Bronchial epithelial cell (primary cell): ENCODE results near the gene CMTM3. TPM values are rescaled to one million over a fixed set of nuclear protein-coding genes. Genes with fewer than 3 reads are reported as not detected.
"Not testable (repeated sequence)": the region's sequence is repeated elsewhere in the genome, so short reads cannot be mapped to it uniquely, and the experiment has no call there.

Source experiments
- DNase-seq: peaks from one replicate; pipeline ENCODE4 v3.0.0-alpha.2; 2010; ENCODE audit warnings: low read depth
- FAIRE-seq: peaks from 2 replicates; lab custom pipeline; 2011; peaks lifted over from hg19 to GRCh38; lab: Jason Lieb, UNC
- H3K27me3 ChIP-seq: 2 replicates; pipeline ENCODE4 v1.5.1; 2011; ENCODE audit warnings: low read length; ENCODE audit not compliant: control insufficient read depth, insufficient read depth
- H3K36me3 ChIP-seq: 2 replicates; pipeline ENCODE4 v1.5.1; 2011; ENCODE audit warnings: low read length; ENCODE audit not compliant: control insufficient read depth, insufficient read depth
- H3K4me3 ChIP-seq: 2 replicates; pipeline ENCODE4 v1.5.1; 2011; ENCODE audit warnings: mild to moderate bottlenecking, low read depth, low read length, control low read depth
- total RNA-seq: library from RNA; depleted of rRNA; stranded (reverse); fragments of >200 nt; gene quantifications from 2 replicates; pipeline ENCODE4 v1.2.1, GENCODE V29; 2014
- TF ChIP-seq, protein P1 (sequence below): IDR thresholded peaks from 2 replicates; pipeline ENCODE4 v1.5.1; 2011; ENCODE audit warnings: mild to moderate bottlenecking, moderate library complexity, low read length, control low read depth, inconsistent platforms; ENCODE audit not compliant: insufficient read depth, severe bottlenecking

CMTM3 gene
- total RNA-seq, 1 donor from 2014 or later = 1.1 TPM

- Histone ChIP-seq H3K36me3 (peaks cover 6% of the 10 kb centered on the region), H3K4me3 (no peak overlapping the region), H3K27me3 (no peaks in the 10 kb centered on the region)
- no peak for FAIRE-seq
- no peak for DNase-seq
- TF ChIP-seq, protein P1, sequence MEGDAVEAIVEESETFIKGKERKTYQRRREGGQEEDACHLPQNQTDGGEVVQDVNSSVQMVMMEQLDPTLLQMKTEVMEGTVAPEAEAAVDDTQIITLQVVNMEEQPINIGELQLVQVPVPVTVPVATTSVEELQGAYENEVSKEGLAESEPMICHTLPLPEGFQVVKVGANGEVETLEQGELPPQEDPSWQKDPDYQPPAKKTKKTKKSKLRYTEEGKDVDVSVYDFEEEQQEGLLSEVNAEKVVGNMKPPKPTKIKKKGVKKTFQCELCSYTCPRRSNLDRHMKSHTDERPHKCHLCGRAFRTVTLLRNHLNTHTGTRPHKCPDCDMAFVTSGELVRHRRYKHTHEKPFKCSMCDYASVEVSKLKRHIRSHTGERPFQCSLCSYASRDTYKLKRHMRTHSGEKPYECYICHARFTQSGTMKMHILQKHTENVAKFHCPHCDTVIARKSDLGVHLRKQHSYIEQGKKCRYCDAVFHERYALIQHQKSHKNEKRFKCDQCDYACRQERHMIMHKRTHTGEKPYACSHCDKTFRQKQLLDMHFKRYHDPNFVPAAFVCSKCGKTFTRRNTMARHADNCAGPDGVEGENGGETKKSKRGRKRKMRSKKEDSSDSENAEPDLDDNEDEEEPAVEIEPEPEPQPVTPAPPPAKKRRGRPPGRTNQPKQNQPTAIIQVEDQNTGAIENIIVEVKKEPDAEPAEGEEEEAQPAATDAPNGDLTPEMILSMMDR = no peak
These were observed 17.5 kb downstream of the CMTM3 start for GRCh38 chr16:66621973-66622372.

- TF ChIP-seq, protein P1 = no peak
- DNase-seq (no peak), FAIRE-seq (no peak)
- Histone ChIP-seq H3K4me3 (no peak overlapping the region), H3K27me3 (no peaks in the 10 kb centered on the region), H3K36me3 (peaks cover 6% of the 10 kb centered on the region)
These were observed 18.4 kb downstream of the CMTM3 start for GRCh38 chr16:66622863-66623262.

GRCh38 chr16:66623755-66624154 is 19.3 kb downstream of the CMTM3 start:
- DNase-seq = no peak
- no peak for FAIRE-seq
- Histone ChIP-seq H3K4me3 (no peak overlapping the region), H3K36me3 (peaks cover 6% of the 10 kb centered on the region), H3K27me3 (no peaks in the 10 kb centered on the region)
- TF ChIP-seq, protein P1 = no peak

- not testable (repeated sequence) for H3K27me3 ChIP-seq, H3K36me3 ChIP-seq, FAIRE-seq, H3K4me3 ChIP-seq, DNase-seq
These were observed 23.3 kb downstream of the CMTM3 start for GRCh38 chr16:66627611-66628378.

GRCh38 chr16:66629856-66630255 is 25.4 kb downstream of the CMTM3 start:
- H3K4me3 ChIP-seq = no peak overlapping the region
- no peaks in the 10 kb centered on the region for H3K27me3 ChIP-seq
- TF ChIP-seq, protein P1 = no peak
- FAIRE-seq (no peak), DNase-seq (no peak)
- H3K36me3 ChIP-seq = peaks cover 3% of the 10 kb centered on the region

DNA sequence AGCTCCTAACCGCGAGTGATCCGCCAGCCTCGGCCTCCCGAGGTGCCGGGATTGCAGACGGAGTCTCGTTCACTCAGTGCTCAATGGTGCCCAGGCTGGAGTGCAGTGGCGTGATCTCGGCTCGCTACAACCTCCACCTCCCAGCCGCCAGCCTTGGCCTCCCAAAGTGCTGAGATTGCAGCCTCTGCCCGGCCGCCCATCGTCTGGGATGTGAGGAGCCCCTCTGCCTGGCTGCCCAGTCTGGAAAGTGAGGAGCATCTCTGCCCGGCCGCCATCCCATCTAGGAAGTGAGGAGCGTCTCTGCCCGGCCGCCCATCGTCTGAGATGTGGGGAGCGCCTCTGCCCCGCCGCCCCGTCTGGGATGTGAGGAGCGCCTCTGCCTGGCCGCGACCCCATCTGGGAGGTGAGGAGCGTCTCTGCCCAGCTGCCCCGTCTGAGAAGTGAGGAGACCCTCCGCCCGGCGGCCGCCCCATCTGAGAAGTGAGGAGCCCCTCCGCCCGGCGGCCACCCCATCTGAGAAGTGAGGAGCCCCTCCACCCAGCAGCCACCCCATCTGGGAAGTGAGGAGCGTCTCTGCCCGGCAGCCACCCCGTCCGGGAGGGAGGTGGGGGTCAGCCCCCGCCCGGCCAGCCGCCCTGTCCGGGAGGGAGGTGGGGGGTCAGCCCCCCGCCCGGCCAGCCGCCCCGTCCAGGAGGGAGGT is 26.2 kb downstream of the CMTM3 start:
- H3K4me3 ChIP-seq, FAIRE-seq, H3K36me3 ChIP-seq, DNase-seq, H3K27me3 ChIP-seq: not testable (repeated sequence)

DNA sequence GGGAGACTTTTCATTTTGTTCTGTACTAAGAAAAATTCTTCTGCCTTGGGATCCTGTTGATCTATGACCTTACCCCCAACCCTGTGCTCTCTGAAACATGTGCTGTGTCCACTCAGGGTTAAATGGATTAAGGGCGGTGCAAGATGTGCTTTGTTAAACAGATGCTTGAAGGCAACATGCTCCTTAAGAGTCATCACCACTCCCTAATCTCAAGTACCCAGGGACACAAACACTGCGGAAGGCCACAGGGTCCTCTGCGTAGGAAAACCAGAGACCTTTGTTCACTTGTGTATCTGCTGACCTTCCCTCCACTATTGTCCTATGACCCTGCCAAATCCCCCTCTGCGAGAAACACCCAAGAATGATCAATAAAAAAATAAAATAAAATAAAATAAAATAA is 27.1 kb downstream of the CMTM3 start:
- not testable (repeated sequence) for DNase-seq, FAIRE-seq, H3K36me3 ChIP-seq, H3K27me3 ChIP-seq, H3K4me3 ChIP-seq
